HG02840 (cell line): ENCODE measurements around the gene TSEN54.
"Not testable (repeated sequence)": the region's sequence is repeated elsewhere in the genome, so short reads cannot be mapped to it uniquely, and the experiment has no call there.

Experiments used
- ATAC-seq: cut with Tn5 transposase; IDR thresholded peaks from one replicate; pipeline ENCODE4 v1.9.1; 2021; ENCODE audit warnings: mild to moderate bottlenecking, moderate library complexity, moderate number of reproducible peaks; ENCODE audit not compliant: unreplicated experiment, low FRiP score

The TSEN54 gene

DNA sequence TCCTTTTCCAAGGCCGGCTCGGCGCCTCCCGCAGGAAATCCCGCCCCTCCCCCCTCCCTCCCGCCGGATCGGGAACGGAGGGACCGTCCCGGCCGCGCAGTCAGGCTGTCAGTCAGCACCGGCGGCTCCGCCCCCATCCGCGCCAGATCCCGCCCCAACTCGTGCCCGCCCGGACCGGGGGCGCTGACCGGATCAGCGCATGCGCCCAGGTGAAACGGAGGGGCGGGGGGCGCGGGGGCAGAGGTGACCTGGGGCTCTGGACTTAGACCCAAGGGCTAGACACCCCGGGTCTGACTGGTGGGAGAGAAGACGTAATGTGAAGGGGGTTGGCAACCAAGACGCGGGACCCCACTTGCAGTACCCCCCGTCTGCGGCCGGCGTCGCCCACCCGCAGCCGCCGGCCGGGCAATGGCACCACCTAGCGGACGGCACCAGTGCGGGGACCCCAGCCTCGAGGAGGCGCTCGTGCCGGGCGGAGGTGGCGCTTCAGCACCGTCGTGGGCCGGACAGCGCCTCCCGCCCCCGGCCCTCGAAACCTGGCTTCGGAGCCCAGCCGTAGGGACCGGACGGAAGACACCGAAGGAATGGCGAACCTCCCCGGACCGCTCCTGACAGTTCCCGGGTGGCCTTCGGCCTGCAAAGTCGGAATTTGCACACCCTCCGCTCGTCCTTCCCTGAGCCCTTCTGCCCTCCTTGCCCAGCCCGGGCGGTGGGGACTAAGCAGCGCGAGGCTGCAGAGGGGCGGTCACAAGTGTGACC is 653 bp upstream of the TSEN54 start, which contains the start of gene CASKIN2:
Gene CASKIN2 (minus strand): TSS at position 42 of the 759 bp plus-strand sequence. CDS start 1,733 bp downstream, outside the sequence.
- ATAC-seq: peak; percentile 56

DNA sequence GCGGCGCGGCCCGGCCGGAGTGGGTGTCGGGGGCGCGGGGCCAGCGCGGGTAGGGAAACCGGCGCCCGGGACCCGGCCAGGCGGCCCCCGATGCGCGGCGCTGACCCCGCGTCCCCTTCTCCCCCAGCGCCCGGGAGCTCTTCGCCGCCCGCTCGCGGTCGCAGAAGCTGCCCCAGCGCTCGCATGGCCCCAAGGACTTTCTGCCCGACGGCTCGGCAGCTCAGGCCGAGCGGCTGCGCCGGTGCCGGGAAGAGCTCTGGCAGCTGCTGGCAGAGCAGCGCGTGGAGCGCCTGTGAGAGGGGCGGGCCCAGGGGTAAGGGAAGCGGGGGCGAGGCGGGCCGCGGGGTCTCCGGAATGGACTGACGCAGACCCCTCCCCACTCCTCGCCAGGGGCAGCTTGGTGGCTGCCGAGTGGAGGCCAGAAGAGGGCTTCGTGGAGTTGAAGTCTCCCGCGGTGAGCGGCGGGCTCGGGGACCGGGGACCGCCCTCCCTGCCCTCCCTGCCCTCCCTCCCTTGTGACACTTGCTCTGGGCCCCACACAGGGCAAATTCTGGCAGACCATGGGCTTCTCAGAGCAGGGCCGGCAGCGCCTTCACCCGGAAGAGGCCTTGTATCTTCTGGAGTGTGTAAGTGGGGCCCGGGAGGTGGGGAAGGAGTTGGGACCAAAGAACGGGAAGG is 430 bp downstream of the TSEN54 start:
- no peak for ATAC-seq

DNA sequence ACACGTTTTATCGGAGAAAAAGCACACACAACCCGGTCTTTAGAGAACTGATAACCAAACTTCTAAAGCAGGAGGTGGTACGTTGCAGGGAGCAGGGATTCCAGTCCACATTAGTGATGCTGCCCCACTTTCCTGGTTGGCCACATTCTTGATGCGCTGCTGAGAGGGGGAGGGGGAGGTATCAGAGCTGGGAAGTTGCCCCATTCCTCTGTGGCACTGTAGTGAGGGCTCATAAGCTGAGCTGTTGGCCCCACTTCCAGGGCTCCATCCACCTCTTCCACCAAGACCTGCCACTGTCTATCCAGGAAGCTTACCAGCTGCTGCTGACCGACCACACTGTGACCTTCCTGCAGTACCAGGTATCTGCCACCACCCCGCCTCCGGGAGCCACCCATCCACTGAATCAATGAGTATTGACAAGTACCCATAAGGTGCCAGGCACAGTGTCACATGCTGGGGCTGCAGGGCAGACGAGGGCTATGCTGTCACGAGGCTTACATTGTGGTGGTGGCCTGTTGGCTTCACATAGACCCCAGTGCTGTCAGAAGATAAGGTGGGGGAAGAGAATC is 1.1 kb downstream of the TSEN54 start:
- ATAC-seq: no peak

DNA sequence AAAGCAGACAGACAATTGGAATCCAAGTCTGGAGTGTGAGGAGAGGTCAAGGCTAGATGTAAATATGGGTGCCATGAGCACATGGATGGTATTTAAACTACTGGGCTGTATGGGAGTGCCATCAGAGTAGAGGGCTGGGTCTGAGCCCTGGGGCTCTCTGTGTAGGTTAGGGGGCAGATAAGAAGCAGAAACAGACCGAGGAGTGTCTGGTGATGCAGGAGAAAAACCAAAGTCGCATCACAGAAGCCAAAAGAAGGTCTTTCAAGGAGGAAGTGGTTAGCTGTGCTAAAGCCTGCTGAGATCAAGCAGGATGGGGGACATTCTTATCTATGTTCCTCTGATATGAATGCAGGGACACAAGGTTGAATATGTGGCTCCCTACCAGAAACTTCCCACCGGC is 1.9 kb downstream of the TSEN54 start:
- no peak for ATAC-seq

DNA sequence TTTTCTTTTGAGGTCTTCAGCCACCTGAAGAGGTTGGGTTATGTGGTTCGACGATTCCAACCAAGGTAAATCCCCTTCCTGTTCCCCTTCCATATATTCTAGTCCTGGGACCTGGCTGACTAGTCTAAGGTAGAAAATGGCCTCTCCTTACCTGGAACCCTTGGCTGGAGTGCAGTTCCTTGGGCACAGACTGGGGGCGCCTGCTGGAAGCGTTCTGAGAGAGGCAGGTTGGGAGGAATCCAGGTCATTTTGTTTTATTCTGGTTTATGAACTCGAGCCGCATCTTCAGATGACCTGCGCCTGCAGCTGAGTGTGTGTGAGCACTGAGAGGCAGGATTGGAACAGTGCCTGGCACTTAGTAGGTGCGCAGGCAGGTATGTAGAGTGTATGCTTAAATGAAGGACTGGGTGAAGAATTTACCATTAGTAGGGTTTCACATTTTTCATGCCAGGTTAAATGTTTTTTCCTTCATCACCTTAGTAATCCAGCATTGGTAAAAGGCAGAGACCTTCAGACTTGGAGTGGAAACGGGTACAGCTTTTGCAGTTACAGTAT is 2.7 kb downstream of the TSEN54 start:
- no peak for ATAC-seq

DNA sequence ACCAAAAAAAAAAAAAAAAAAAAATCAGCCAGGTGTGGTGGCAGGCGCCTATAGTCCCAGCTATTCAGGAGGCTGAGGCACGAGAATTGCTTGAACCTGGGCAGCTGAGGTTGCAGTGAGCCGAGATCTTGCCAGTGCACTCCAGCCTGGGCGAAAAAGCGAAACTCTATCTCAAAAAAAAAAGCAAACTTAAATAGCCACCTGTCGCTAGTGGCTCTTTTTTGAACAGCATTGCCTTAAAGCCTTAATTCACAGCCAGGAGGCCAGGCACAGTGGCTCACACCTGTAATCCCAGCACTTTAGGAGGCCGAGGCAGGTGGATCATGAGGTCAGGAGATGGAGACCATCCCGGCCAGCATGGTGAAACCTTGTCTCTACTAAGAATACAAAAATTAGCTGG is 4.1 kb downstream of the TSEN54 start:
- ATAC-seq: not testable (repeated sequence)

DNA sequence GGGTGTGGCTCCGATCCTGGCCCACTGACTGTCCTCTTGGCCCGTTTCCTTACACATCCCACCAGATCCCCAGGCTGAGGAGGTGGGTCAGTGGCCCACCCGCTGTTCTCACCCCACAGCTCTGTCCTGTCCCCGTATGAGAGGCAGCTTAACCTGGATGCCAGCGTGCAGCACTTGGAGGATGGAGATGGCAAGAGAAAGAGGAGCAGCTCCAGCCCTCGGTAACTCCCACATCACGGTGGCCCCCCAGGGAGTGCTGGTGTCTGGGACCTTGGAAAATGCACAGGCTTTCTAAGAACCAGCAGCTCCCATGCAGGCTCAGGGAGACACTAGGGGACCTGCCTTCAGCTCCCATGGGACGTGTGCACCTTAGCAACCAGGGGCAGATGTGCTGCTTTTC is 5.0 kb downstream of the TSEN54 start:
- ATAC-seq: no peak

DNA sequence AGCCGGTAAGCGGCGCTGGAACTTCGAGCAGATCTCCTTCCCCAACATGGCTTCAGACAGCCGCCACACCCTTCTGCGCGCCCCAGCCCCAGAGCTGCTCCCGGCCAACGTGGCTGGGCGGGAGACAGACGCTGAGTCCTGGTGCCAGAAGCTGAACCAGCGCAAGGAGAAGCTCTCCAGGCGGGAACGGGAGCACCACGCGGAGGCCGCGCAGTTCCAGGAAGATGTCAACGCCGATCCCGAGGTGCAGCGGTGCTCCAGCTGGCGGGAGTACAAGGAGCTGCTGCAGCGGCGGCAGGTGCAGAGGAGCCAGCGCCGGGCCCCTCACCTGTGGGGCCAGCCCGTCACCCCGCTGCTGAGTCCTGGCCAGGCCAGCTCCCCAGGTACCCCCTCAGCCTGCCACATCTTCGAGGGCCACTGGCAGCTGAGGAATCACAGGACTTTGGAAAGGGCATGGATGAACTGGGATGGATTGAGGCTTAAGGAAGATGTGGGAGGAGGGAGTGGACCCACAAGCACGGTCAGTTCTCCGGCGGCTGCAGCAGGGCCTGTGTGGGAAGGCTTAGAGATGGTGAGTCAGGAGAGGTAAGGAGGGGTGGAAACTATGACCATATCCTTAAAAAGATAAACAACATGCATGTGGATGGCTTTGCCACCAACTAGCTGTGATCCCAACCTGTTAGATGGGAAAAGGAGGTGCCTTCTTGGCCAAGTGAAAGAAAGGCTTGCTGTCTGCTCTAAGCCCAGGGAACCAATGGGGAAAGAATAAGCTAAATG is 5.8 kb downstream of the TSEN54 start:
- no peak for ATAC-seq

DNA sequence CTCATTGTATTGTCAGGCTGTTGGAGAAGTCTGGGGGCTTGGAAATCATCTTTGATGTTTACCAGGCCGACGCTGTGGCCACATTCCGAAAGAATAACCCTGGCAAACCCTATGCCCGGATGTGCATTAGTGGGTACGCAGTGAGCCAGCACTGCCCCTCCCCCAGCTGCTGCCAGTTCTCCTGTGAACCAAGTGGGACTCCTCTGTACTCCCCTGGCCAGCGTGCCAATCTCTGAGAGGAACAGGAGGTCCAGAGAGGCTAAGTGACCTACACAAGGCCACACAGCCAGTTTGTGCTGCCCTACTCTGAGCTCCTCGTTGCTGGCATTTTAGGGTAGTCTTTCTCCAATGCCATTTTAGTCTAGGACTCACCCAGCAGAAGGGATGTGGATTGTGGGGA is 7.3 kb downstream of the TSEN54 start:
- ATAC-seq: no peak

DNA sequence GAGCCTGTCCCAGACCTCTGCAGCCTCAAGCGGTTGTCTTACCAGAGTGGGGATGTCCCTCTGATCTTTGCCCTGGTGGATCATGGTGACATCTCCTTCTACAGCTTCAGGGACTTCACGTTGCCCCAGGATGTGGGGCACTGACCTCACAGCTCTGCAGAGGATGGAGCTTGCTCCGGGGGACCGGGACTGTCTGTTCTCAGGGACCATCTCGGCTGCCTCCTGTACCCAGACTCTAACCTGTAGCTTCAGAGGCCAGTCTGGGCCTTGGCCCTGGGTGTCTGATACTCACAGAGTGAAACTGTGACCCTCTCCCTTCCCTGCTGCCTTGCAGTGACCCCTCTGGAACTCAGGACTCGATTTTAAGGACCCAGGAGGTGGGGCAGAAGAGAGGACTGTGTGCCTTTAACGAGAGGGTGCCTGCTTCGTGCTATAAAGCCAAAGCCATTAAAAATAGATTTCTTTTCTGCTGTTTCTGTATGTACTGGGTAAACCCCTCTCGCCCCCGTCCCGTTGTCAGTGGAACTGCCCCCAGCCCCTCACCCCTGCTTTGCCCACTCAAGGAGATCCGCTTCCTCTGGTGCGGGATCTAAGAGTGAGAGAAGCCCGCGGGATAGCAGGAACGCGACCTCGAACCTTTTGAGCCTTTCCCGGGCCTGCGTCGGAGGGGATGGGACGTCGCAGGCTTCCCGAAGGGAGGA is 8.1 kb downstream of the TSEN54 start:
- ATAC-seq: no peak

DNA sequence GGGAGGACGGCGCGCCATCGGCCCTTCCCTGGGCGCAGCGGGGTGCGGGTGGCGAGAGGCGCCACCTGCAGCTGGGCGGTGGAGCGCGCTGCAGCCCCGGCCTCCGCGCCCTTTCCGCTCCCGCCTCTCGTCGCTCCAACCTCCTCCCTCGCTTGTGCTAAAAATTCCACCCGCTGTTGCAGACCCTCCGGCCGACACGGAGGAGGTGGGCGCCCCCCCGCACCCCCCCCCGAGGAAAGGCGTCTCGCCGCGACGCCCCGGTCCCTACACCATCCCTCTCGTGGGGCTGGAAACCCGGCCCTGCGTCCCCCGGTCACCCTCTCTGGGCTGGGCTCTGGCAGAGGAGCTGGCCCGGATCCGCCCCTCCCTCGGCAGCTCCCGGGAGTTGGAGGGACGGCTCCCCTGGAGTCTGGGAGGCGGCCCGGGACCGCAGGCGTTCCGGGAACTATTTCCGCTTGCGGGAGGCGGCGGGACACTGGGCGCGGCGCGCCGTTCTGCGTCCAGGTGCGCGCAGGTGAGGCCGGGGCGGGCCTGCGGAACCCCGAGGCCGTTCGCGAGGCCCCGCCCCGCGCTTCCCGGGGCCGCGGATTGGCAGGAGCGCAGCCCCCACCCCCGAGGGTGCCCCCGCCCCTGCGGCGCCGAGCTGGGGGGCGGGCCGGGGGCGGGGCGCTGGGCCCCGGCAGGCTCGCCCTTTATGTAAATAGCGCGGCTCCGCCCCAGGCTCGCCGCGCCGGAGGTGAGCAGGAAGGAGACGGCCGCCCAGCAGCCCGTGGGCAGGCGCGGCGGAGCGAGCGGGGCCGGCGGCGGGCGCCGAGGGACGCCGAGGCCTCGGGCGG is 8.9 kb downstream of the TSEN54 start, which contains the start of gene LLGL2:
Gene LLGL2 (plus strand): TSS at position 728 of the 836 bp plus-strand sequence. CDS start 17,730 bp downstream, outside the sequence.
- ATAC-seq: peak; percentile 88

DNA sequence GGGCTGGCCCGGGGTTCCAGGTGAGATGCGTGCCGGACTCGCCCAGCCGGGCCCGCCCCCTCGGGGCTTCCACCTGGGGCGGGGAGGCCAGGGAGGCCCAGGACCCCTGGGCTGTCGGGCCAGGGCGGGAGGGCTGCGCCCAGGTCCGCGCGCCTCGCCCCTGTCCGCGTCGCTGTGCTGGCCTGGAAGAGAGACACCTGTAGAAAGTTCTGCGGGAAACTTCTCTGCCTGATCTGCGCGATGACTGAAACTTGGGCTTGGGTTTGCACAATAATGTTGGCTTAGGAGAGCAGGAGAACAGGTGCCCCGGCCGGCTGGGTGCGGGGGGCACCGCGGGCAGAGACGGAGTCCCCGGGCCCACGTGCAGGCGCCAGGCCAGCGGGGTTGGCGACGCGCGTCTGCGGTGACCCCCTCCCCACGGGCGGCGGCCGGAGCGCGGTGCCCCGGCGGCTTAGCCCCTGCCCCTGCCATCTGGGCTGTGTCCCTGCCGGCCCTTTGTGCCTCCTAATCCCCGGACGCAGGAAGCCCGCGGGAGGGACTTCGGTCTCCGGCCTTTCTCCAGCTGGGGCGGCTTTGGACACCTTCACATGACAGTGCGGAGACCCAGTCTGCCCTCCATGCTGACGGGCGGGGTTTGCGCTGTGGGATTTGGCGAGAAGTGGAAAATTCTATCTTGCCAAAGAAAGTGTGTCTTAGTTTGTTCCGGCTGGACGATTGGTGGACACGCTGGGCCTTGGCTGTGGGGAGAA is 9.7 kb downstream of the TSEN54 start:
- ATAC-seq: peak; percentile 6

DNA sequence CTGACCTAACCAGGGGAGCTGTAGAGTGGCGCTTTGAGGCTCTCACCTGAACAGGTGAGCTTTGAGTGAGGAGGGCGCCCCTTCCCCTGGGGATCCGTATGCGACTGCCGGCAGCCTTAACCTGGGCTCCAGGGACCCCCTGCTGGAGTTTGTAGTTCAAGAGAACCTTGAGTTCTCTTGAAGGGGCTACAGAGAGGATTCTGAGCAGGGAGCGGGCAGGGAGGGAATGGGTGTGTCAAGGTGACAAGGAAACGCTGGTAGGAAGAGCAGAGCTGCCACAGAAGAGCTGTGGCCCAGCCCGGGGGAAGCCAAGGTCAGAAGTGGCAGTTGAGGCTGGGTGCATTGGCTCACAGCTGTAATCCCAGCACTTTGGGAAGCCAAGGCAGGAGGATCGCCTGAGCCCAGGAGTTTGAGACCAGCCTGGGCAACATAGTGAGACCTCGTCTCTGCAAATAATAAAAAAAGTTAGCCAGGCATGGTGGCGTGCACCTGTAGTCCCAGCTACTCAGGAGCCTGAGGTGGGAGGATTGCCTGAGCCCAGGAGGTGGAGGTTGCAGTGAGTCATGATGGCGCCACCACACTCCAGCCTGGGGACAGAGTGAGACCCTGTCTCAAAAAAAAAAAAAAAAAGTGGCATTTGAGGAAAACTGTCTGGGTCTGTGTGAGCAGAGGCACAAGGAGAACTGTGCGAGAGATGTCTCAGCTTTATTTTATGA is 10.4 kb downstream of the TSEN54 start:
- ATAC-seq: no peak

DNA sequence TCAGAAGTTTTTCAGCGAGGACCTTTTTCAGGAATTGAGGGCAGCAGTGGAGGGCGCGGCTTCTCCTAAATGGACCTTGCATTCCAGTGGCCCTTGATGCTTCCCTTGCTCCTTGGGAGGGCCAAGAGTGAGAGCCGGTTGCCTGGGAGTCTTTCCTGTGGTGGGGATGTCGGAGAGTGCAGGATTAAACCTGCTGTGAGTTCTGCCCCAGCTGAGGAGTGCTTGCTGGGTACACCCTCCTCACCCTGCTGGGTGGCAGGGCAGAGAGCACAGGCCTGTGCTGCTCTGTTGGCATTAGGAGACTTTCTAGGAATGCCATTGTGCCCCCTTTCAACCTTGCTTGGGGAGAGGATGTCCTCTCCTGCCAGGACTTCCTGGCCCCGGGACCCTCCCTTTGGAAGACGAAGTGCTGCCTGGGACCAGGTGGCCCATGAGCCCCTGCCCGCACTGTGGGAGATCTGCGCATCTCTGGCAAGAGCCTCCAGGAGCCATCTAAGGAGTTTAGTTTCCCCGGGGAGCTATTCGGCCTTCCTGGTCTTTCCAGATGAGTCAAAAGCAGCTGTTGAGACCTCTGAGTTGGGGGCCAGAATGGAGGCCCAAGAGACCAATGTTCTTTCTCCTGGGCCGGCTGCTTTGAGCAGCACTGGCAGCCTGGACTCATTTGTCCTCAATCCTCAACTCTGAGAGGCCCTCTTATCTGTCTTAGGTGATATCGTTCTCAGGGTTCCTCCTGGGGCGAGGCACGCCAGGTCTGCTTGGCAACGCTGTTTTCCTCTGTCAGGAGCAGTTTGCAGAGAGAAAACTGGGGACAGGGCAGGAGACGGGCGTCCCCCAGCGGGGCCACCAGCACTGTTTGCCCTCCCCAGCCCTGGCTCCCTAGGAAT is 14.8 kb downstream of the TSEN54 start:
- no peak for ATAC-seq

DNA sequence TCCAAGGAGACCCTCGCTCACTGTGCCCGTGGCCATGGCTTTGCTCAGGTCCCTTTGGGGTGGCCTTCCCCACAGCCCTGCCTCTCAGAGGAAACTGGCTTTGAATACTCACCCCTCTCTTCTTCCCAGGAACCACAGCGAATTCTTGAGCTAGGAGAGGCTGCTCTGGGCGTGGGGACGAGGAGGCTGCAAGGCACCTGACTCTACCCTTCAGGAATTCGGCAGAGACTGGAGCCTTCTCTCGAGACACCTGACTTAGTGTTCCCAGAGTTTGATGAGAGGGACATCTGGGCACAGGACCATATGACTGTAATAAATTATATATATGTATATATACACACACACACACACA is 15.4 kb downstream of the TSEN54 start:
- ATAC-seq: no peak

DNA sequence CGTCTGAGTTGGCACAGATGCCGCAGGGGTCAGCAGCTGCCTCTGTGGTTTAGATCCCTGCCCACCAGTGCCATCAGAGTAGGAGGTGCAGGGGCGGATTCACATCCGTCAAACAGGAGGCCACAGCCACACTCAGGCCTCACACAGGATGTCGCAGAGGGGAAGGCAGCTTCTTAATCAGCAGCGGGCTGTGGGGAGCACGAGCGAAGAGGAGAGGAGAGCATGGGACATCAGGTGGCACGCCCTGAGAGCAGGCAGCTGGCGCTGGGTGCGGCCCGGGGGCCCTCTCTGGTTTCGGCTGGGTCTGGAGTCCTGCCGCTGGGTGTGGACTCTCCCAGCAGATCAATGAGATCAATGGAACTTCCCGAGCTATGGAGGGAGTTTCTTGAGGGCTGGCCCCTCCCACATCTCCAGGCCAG is 18.8 kb downstream of the TSEN54 start:
- ATAC-seq: no peak

DNA sequence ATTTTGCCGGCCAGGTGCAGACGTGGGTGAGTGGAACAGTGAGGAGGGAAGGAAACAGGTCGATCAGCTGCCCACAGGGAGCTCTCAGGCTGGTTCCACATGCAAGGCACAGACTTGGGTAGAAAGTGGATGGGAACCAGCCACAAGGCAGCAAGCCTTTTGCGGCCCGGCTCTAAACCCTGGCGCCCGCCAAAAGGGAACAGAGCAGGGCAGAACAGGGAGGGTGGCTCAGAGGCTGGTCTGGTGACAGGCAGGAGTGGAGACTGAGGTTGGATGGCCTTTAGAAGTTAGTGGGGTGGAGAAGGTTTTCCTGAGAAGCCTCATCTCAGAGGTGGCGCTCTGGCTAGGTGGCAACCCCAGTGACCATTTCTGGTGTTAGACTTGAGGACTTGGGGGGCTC is 19.5 kb downstream of the TSEN54 start:
- no peak for ATAC-seq
